ENCODE results near the gene TUBGCP3. TPM values are rescaled to one million over a fixed set of nuclear protein-coding genes. Genes with fewer than 3 reads are reported as not detected.

Gene TUBGCP3
- total and polyA plus RNA-seq, 4 donors, result 10.9 to 40.2 (median 26.9) TPM

DNA sequence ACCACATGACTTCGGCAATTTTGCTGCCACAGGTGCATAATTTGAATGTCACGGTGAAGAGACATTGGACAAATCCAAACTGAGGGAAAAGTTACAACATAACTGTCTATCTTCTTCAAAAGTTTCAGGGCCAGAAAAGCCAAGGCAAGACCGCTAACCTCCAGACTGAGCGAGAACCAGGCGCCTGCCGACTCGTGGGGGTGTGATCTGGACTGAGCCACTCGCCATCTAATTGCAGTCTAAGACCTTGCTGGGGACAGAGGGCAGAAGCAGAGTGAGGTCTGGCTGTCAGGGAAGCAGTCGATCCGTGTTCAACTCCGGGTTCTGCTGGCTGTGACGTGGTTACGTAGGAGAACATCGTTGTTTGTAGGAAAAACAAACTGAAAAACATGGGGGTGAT, 123.2 kb downstream of the TUBGCP3 start:
- H3K36me3 ChIP-seq (ENCODE audit: control insufficient read depth in 4 of 4, insufficient read depth in 4 of 4, low read length in 4 of 4), result no peaks in the 10 kb centered on the region
- H3K27me3 ChIP-seq (ENCODE audit: control insufficient read depth in 3 of 3, insufficient read depth in 3 of 3, low read length in 2 of 3), result peaks cover 0 to 4% (median 0%) of the 10 kb centered on the region in 3 donors
- H3K9ac ChIP-seq (ENCODE audit: insufficient read depth in 1 of 2, low read length in 2 of 2), result no peak overlapping the region
- DNase-seq (no peak), ATAC-seq (ENCODE audit: insufficient read depth, low FRiP score) (no peak)
- no peak overlapping the region for H3K27ac ChIP-seq (ENCODE audit: low read depth in 1 of 2, low read length in 1 of 2)
- TF ChIP-seq, protein P1, sequence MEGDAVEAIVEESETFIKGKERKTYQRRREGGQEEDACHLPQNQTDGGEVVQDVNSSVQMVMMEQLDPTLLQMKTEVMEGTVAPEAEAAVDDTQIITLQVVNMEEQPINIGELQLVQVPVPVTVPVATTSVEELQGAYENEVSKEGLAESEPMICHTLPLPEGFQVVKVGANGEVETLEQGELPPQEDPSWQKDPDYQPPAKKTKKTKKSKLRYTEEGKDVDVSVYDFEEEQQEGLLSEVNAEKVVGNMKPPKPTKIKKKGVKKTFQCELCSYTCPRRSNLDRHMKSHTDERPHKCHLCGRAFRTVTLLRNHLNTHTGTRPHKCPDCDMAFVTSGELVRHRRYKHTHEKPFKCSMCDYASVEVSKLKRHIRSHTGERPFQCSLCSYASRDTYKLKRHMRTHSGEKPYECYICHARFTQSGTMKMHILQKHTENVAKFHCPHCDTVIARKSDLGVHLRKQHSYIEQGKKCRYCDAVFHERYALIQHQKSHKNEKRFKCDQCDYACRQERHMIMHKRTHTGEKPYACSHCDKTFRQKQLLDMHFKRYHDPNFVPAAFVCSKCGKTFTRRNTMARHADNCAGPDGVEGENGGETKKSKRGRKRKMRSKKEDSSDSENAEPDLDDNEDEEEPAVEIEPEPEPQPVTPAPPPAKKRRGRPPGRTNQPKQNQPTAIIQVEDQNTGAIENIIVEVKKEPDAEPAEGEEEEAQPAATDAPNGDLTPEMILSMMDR (IDR thresholded peaks at IDR 0.05; ENCODE audit: control extremely low read depth, extremely low read depth), result no peak
- 92 to 96% methylated on average over 14 of the region's 14 CpGs for WGBS, 2 donors
- peaks cover 0 to 18% (median 2%) of the 10 kb centered on the region in 4 donors for H3K9me3 ChIP-seq (ENCODE audit: control insufficient read depth in 4 of 4, insufficient read depth in 3 of 4, low read length in 3 of 4)
- H3K4me1 ChIP-seq (ENCODE audit: control insufficient read depth in 5 of 5, insufficient read depth in 5 of 5, low read length in 5 of 5), result no peaks in the 10 kb centered on the region
- no peak overlapping the region for H3K4me3 ChIP-seq

DNA sequence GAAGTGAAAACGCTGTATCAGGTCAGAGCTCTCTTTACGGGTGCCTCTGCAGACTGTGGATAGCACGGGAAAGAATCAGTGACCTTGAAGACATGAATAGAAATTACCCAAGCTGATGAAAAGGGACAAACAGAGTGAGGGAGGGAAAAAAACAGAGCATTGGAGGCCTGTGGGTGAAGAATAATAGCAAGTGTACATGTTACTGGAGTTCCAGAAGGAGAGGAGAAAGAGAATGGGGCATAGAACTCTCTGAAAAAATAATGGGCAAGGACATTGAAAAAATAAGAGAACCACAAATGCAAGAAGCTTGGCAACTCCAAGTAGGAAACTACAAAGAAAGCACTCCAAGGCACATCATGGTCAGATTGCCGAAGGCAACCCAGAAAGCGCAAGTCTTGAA, 125.5 kb downstream of the TUBGCP3 start:
- Histone ChIP-seq H3K4me3 (no peak overlapping the region), H3K9me3 (ENCODE audit: control insufficient read depth in 4 of 4, insufficient read depth in 3 of 4, low read length in 3 of 4) (peaks cover 0 to 15% (median 5%) of the 10 kb centered on the region in 4 donors), H3K9ac (ENCODE audit: insufficient read depth in 1 of 2, low read length in 2 of 2) (no peak overlapping the region), H3K27me3 (ENCODE audit: control insufficient read depth in 3 of 3, insufficient read depth in 3 of 3, low read length in 2 of 3) (peaks cover 0 to 4% (median 0%) of the 10 kb centered on the region in 3 donors), H3K4me1 (ENCODE audit: control insufficient read depth in 5 of 5, insufficient read depth in 5 of 5, low read length in 5 of 5) (no peaks in the 10 kb centered on the region), H3K36me3 (ENCODE audit: control insufficient read depth in 4 of 4, insufficient read depth in 4 of 4, low read length in 4 of 4) (no peaks in the 10 kb centered on the region), H3K27ac (ENCODE audit: low read depth in 1 of 2, low read length in 1 of 2) (no peak overlapping the region)
- TF ChIP-seq, protein P1 (IDR thresholded peaks at IDR 0.05; ENCODE audit: control extremely low read depth, extremely low read depth), result no peak
- 95 to 96% methylated on average over 5 of the region's 5 CpGs for WGBS, 2 donors
- DNase-seq, result no peak
- ATAC-seq (ENCODE audit: insufficient read depth, low FRiP score), result no peak

DNA sequence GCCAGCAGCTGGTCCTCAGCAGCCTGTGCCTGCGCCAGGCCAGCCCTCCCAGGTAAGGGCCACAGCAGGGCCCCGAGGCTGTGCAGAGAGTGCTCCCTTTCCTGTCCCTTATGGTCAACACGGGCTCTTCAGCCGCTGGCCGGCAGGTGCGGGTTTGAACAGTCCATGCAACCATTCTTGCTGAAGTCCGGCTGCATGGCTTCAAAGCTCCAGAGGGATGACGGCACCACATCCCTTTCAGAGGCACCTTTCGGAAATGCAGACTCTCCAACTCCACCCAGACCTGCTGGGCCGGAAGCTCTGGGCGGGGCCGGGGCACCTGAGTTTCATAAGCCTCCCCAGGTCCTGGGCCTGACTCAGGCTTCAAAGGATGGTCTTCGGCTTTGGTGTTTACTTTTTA, 130.5 kb downstream of the TUBGCP3 start:
- H3K4me1 ChIP-seq (ENCODE audit: control insufficient read depth in 5 of 5, insufficient read depth in 5 of 5, low read length in 5 of 5), result no peaks in the 10 kb centered on the region
- ATAC-seq (ENCODE audit: insufficient read depth, low FRiP score), result no peak
- H3K9me3 ChIP-seq (ENCODE audit: control insufficient read depth in 4 of 4, insufficient read depth in 3 of 4, low read length in 3 of 4), result peaks cover 0 to 12% (median 5%) of the 10 kb centered on the region in 4 donors
- WGBS, 2 donors, result 61 to 73% methylated on average over 13 of the region's 13 CpGs
- H3K36me3 ChIP-seq (ENCODE audit: control insufficient read depth in 4 of 4, insufficient read depth in 4 of 4, low read length in 4 of 4), result no peaks in the 10 kb centered on the region
- H3K4me3 ChIP-seq, result no peak overlapping the region
- H3K27ac ChIP-seq (ENCODE audit: low read depth in 1 of 2, low read length in 1 of 2), result no peak overlapping the region
- no peak for DNase-seq
- H3K27me3 ChIP-seq (ENCODE audit: control insufficient read depth in 3 of 3, insufficient read depth in 3 of 3, low read length in 2 of 3), result peaks cover 0 to 4% (median 0%) of the 10 kb centered on the region in 3 donors
- no peak overlapping the region for H3K9ac ChIP-seq (ENCODE audit: insufficient read depth in 1 of 2, low read length in 2 of 2)
- TF ChIP-seq, protein P1 (IDR thresholded peaks at IDR 0.05; ENCODE audit: control extremely low read depth, extremely low read depth), result no peak

DNA sequence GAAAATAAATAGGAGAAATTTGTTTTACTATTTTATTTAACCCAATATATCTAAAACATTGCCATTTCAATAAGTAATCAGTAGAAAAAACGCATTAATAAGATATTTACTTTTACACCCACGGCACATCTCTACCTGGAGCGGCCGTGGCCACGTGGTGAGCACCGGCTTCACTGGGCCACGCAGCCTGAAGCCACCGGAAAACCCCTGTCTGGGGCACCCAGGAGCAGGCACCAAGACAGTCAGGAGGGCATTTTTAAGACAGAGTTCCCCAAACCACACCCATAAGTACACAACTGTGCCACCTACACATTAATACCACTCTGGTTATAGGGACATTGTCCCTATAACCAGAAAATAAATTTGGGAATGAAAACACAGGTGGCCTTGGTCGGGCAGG, 130.9 kb downstream of the TUBGCP3 start:
- WGBS, 2 donors, result 92 to 96% methylated on average over 9 of the region's 9 CpGs
- no peak for ATAC-seq (ENCODE audit: insufficient read depth, low FRiP score)
- Histone ChIP-seq H3K27me3 (ENCODE audit: control insufficient read depth in 3 of 3, insufficient read depth in 3 of 3, low read length in 2 of 3) (peaks cover 0 to 4% (median 0%) of the 10 kb centered on the region in 3 donors), H3K9me3 (ENCODE audit: control insufficient read depth in 4 of 4, insufficient read depth in 3 of 4, low read length in 3 of 4) (peaks cover 0 to 12% (median 5%) of the 10 kb centered on the region in 4 donors), H3K4me3 (no peak overlapping the region), H3K9ac (ENCODE audit: insufficient read depth in 1 of 2, low read length in 2 of 2) (no peak overlapping the region), H3K4me1 (ENCODE audit: control insufficient read depth in 5 of 5, insufficient read depth in 5 of 5, low read length in 5 of 5) (no peaks in the 10 kb centered on the region), H3K27ac (ENCODE audit: low read depth in 1 of 2, low read length in 1 of 2) (no peak overlapping the region), H3K36me3 (ENCODE audit: control insufficient read depth in 4 of 4, insufficient read depth in 4 of 4, low read length in 4 of 4) (no peaks in the 10 kb centered on the region)
- TF ChIP-seq, protein P1 (IDR thresholded peaks at IDR 0.05; ENCODE audit: control extremely low read depth, extremely low read depth), result no peak
- DNase-seq, result no peak
